ENCODE data around the gene CCSER1. TPM values are rescaled to one million over a fixed set of nuclear protein-coding genes. Genes with fewer than 3 reads are reported as not detected.

The CCSER1 gene
- total and polyA plus RNA-seq, 2 of the 8 experiments (the other 6 are each of a cell fraction or from before 2014, with no cell fraction given) = 0.26 to 0.84 TPM

DNA sequence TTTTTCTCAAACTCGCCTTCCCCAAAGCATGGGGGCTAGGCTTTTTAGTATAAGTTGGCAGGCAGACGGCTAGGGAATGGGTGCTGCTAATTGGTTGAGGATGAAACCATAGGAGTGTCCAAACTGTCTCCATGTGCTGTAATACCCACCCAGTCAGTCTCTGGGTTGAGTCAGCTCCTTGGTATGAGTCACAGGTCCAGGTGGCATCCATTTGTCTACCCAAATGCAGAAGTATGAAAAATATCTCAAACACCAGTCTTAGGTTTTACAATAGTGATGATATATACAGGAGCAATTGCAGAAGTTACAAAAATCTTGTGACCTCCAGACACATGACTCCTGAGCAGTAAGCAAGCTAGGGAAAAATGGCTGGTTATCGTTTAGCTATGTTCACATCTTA lies 27.4 kb upstream of the CCSER1 start:
- FAIRE-seq = no peak
- Histone ChIP-seq H3K9me3 (ENCODE audit: insufficient read depth in 2 of 2, low read depth in 1 of 2, low read length in 1 of 2) (no peaks in the 10 kb centered on the region), H3K27ac (ENCODE audit: low read depth, low read length) (no peak overlapping the region), H3K14ac (ENCODE audit: insufficient read length) (no peak overlapping the region), H3K79me2 (ENCODE audit: control insufficient read depth in 1 of 2, insufficient read depth in 2 of 2, low read length in 2 of 2) (no peaks in the 10 kb centered on the region), H4K8ac (ENCODE audit: extremely low read depth, insufficient read depth, low read length) (no peak overlapping the region), H3K36me3 (ENCODE audit: control insufficient read depth in 2 of 4, insufficient read depth in 4 of 4, low read length in 3 of 4) (no peaks in the 10 kb centered on the region), H3K56ac (replicated peaks; ENCODE audit: insufficient read length, low read depth, low read length) (no peak overlapping the region), H3K4me3 (ENCODE audit: extremely low read depth in 1 of 4, insufficient read depth in 2 of 4, low read depth in 3 of 4, low read length in 4 of 4) (no peak overlapping the region), H2BK15ac (ENCODE audit: low read length) (no peak overlapping the region), H2AFZ (ENCODE audit: low read length) (peak overlapping the region; percentile 52; the same call in 1 of the 2 replicates), H3K23ac (ENCODE audit: insufficient read length) (no peak overlapping the region), H3K9ac (replicated peaks in 1 of 4; ENCODE audit: extremely low read depth in 1 of 4, low read depth in 3 of 4, low read length in 3 of 4) (no peak overlapping the region), H3K27me3 (replicated peaks in 1 of 4; ENCODE audit: control insufficient read depth in 3 of 4, extremely low read depth in 1 of 4, insufficient read depth in 3 of 4, low read length in 3 of 4) (no peaks in the 10 kb centered on the region), H2BK20ac (ENCODE audit: low read length) (no peak overlapping the region), H2BK120ac (replicated peaks; ENCODE audit: low read depth, low read length) (no peak overlapping the region), H2BK5ac (ENCODE audit: low read depth, low read length) (no peak overlapping the region), H4K20me1 (replicated peaks in 1 of 2; ENCODE audit: control insufficient read depth in 1 of 2, insufficient read depth in 2 of 2, low read length in 2 of 2) (no peaks in the 10 kb centered on the region), H4K5ac (ENCODE audit: insufficient read length, low read depth, low read length) (no peak overlapping the region), H2BK12ac (ENCODE audit: low read depth, low read length) (no peak overlapping the region), H3K79me1 (ENCODE audit: low read depth, low read length) (no peaks in the 10 kb centered on the region), H3K18ac (ENCODE audit: extremely low read depth, low read length) (no peak overlapping the region), H3K4me1 (replicated peaks in 1 of 4; ENCODE audit: control insufficient read depth in 3 of 4, insufficient read depth in 4 of 4, low read length in 3 of 4) (no peaks in the 10 kb centered on the region), H2AK5ac (ENCODE audit: low read depth, low read length) (no peak overlapping the region), H3K23me2 (ENCODE audit: low read depth, low read length) (0 out of 2 replicates have a peak, but pooled peaks cover 2% of the 10 kb centered on the region), H3K4ac (replicated peaks; ENCODE audit: insufficient read length, low read depth, low read length) (no peak overlapping the region), H4K91ac (replicated peaks; ENCODE audit: insufficient read length, low read length) (no peak overlapping the region), H3K4me2 (ENCODE audit: insufficient read depth in 1 of 2, low read depth in 2 of 2, low read length in 2 of 2) (no peak overlapping the region)
- ChIA-PET POLR2A (ENCODE audit: partially characterized antibody) (no interaction called here), CTCF (ENCODE audit: partially characterized antibody) (interaction anchor here (1.2 kb wide), 1 partner anchor 25 kb away, joined by 3 read pairs; no protein-coding TSS in a partner anchor)
- WGBS, 2 experiments (ENCODE audit: extremely low coverage in 1 of 2, insufficient coverage in 1 of 2, insufficient read length in 1 of 2, insufficient replicate concordance in 2 of 2, low coverage in 1 of 2, low lambda C conversion rate in 2 of 2, missing lambda C conversion rate in 1 of 2) = 90% methylated on average over 3 of the region's 3 CpGs; no CpG with 5 or more reads in 1 of the 2 experiments
- no peak for DNase-seq (ENCODE audit: low read depth in 1 of 2, low spot score in 2 of 2)
- TF ChIP-seq, protein P1, sequence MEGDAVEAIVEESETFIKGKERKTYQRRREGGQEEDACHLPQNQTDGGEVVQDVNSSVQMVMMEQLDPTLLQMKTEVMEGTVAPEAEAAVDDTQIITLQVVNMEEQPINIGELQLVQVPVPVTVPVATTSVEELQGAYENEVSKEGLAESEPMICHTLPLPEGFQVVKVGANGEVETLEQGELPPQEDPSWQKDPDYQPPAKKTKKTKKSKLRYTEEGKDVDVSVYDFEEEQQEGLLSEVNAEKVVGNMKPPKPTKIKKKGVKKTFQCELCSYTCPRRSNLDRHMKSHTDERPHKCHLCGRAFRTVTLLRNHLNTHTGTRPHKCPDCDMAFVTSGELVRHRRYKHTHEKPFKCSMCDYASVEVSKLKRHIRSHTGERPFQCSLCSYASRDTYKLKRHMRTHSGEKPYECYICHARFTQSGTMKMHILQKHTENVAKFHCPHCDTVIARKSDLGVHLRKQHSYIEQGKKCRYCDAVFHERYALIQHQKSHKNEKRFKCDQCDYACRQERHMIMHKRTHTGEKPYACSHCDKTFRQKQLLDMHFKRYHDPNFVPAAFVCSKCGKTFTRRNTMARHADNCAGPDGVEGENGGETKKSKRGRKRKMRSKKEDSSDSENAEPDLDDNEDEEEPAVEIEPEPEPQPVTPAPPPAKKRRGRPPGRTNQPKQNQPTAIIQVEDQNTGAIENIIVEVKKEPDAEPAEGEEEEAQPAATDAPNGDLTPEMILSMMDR (IDR thresholded peaks at IDR 0.05; ENCODE audit: control extremely low read depth in 1 of 3, insufficient read depth in 1 of 3, low read depth in 1 of 3, low read length in 3 of 3) = no peak
- TF ChIP-seq EP300 (IDR thresholded peaks at IDR 0.05; ENCODE audit: borderline replicate concordance in 1 of 2, low read depth in 2 of 2, low read length in 2 of 2) = no peak
- TF ChIP-seq TAF1 (IDR thresholded peaks at IDR 0.05; ENCODE audit: low read depth, low read length) = no peak
- no peak for TF ChIP-seq TEAD4 (IDR thresholded peaks at IDR 0.05; ENCODE audit: low read depth, low read length)
- TF ChIP-seq RXRA (IDR thresholded peaks at IDR 0.05; ENCODE audit: insufficient read depth, low read depth, low read length) = no peak
